Endothelial cell of umbilical vein (primary cell): Measurements from ENCODE around the gene ABCC2. TPM values are rescaled to one million over a fixed set of nuclear protein-coding genes. Genes with fewer than 3 reads are reported as not detected.

ENCODE experiments used
- BruUV-seq: library from RNA; stranded (reverse); fragments of 400-500 nt; replicated peaks from 2 replicates; lab custom pipeline; 2021; lab: Mats Ljungman, UMichigan
- CTCF ChIA-PET: fragments of 300-600, 350-600 bp; sonication (Branson Sonifier 250); formaldehyde crosslinking; loops from one replicate; lab custom pipeline; 2021; ENCODE audit warnings: antibody characterized with exemption, inconsistent platforms; lab: Charles Lee
- POLR2A ChIA-PET: fragments of 300-600, 350-600 bp; sonication (Branson Sonifier 250); formaldehyde crosslinking; loops from one replicate; lab custom pipeline; 2021; ENCODE audit warnings: antibody characterized with exemption, inconsistent platforms; lab: Charles Lee
- DNase-seq: peaks from one replicate; pipeline ENCODE4 v3.0.0-alpha.2; 2011; ENCODE audit warnings: low read depth, low spot score
- FAIRE-seq: peaks from 2 replicates; lab custom pipeline; 2011; peaks lifted over from hg19 to GRCh38; lab: Jason Lieb, UNC
- H2AFZ ChIP-seq: 2 replicates; pipeline ENCODE4 v1.6.0; 2012; ENCODE audit warnings: low read depth, low read length, control low read depth, inconsistent platforms
- H3K27ac ChIP-seq: 2 replicates; pipeline ENCODE4 v1.5.1; 2011; ENCODE audit warnings: low read depth, mild to moderate bottlenecking, control low read depth, low read length, moderate library complexity; ENCODE audit not compliant: insufficient read depth
- H3K27me3 ChIP-seq, 2 experiments: 2 replicates each; pipeline versions ENCODE4 v1.6.0 to v1.6.1; 2011; ENCODE audit warnings: low read length in 2 of 2, mixed read lengths in 1 of 2; ENCODE audit not compliant: control insufficient read depth in 2 of 2, insufficient read depth in 2 of 2
- H3K36me3 ChIP-seq, 2 experiments: 2 replicates in 1 of 2; 3 replicates in 1 of 2; pipeline ENCODE4 v1.5.1; 2011; ENCODE audit warnings: low read length in 2 of 2, mild to moderate bottlenecking in 1 of 2, moderate library complexity in 1 of 2; ENCODE audit not compliant: control insufficient read depth in 2 of 2, insufficient read depth in 2 of 2; ENCODE audit errors: extremely low read depth in 1 of 2
- H3K4me1 ChIP-seq: 3 replicates; pipeline ENCODE4 v1.5.1; 2011; ENCODE audit warnings: mild to moderate bottlenecking, low read length; ENCODE audit not compliant: control insufficient read depth, insufficient read depth; ENCODE audit errors: extremely low read depth
- H3K4me2 ChIP-seq: 2 replicates; pipeline ENCODE4 v1.6.1; 2011; ENCODE audit warnings: low read length, control low read depth, mixed read lengths; ENCODE audit not compliant: insufficient read depth
- H3K4me3 ChIP-seq, 3 experiments: fragments of 200-600 bp in 1 of 3; sonication (generic), shearing (Covaris generic) in 1 of 3; replicated peaks in 1 of 3; 2 replicates each; pipeline ENCODE4 v1.5.1; 2011 to 2016; ENCODE audit warnings: control low read depth in 3 of 3, low read length in 3 of 3, mild to moderate bottlenecking in 2 of 3, inconsistent platforms in 1 of 3, low read depth in 1 of 3, moderate library complexity in 1 of 3; ENCODE audit not compliant: insufficient read depth in 1 of 3
- H3K79me2 ChIP-seq: 2 replicates; pipeline ENCODE4 v1.6.0; 2012; ENCODE audit warnings: low read length, inconsistent platforms; ENCODE audit not compliant: control insufficient read depth, insufficient read depth
- H3K9ac ChIP-seq: replicated peaks from 2 replicates; pipeline ENCODE3; 2011; ENCODE audit warnings: low read length, control low read depth; ENCODE audit not compliant: insufficient read depth; ENCODE audit errors: extremely low read depth
- H3K9me1 ChIP-seq: replicated peaks from 3 replicates; pipeline ENCODE4 v1.6.0; 2011; ENCODE audit warnings: mild to moderate bottlenecking, low read length; ENCODE audit not compliant: control insufficient read depth, insufficient read depth; ENCODE audit errors: extremely low read depth
- H3K9me3 ChIP-seq: replicated peaks from 2 replicates; pipeline ENCODE4 v1.5.1; 2012; ENCODE audit warnings: low read length, inconsistent platforms; ENCODE audit not compliant: control insufficient read depth, insufficient read depth
- H4K20me1 ChIP-seq: replicated peaks from 2 replicates; pipeline ENCODE3; 2011; ENCODE audit warnings: mild to moderate bottlenecking, low read length; ENCODE audit not compliant: control insufficient read depth, insufficient read depth; ENCODE audit errors: extremely low read depth
- GATA2 ChIP-seq: IDR thresholded peaks from 2 replicates; pipeline ENCODE4 v1.7.0; 2011; ENCODE audit warnings: low read depth, mild to moderate bottlenecking, moderate library complexity, mixed read lengths, low read length; ENCODE audit not compliant: insufficient read length, insufficient read depth
- JUN ChIP-seq: IDR thresholded peaks from 2 replicates; pipeline ENCODE4 v1.6.1; 2011; ENCODE audit warnings: borderline replicate concordance, low read depth; ENCODE audit not compliant: insufficient read length, insufficient read depth
- POLR2A ChIP-seq: IDR thresholded peaks from 2 replicates; pipeline ENCODE4 v1.6.1; 2012; ENCODE audit warnings: low read depth, mild to moderate bottlenecking, control low read depth, low read length
- dilution Hi-C: fragments of 300-500 bp; cut with MboI; formaldehyde crosslinking; loops from one replicate; pipeline ENCODE4 v1.15.0; 2019; ENCODE audit warnings: low sequenced_read_pairs; ENCODE audit not compliant: extremely low pct_ligation_motif_present
- intact Hi-C: fragments of 100-400 bp; cut with micrococcal nuclease; formaldehyde crosslinking; loops from one replicate; pipeline ENCODE4 v1.10.0; 2022
- polyA plus RNA-seq, 4 experiments: library from polyadenylated mRNA; depleted of rRNA in 3 of 4; stranded (reverse) in 3 of 4; unstranded in 1 of 4; fragments of >200 nt; gene quantifications; 2 replicates each; pipeline versions ENCODE4 v1.2.1 to v1.2.3, GENCODE V29; 2011 to 2012; ENCODE audit warnings: missing spikeins in 1 of 4
- total RNA-seq: library from RNA; stranded (reverse); gene quantifications from 2 replicates; pipeline ENCODE4 v1.2.3, GENCODE V29; 2021
- TF ChIP-seq, protein P1 (sequence below), 2 donors: IDR thresholded peaks; 1 replicate in 1 of 2; 2 replicates in 1 of 2; pipeline ENCODE4 v1.5.1; 2011; ENCODE audit warnings: low read length in 2 of 2, mild to moderate bottlenecking in 2 of 2, moderate library complexity in 2 of 2, control low read depth in 1 of 2, inconsistent platforms in 1 of 2, low read depth in 1 of 2; ENCODE audit not compliant: insufficient read depth in 1 of 2; ENCODE audit errors: extremely low read depth in 1 of 2

The ABCC2 gene
- total and polyA plus RNA-seq, 2 donors (not counting 3 experiments of a cell fraction or from before 2014, with no cell fraction given): 1.5 to 3.3 TPM

DNA sequence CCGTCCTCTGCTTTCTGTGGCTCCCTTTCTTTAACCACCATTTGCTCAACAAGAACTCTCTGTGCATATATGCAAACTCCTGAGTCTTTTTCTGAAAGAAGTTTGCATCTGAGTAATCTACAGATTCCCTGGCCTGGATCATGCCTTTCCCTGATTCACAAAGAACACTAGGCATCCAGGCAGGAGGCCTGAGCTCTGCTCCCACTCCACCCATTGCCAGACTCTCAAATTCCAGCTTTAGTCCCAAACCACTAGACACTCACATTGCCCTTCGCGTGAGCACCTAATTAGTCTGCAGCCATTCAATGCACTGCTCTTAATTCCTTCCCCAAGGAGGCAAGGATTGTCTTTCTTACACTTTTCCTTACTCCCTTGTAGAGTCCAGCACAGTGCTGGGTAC is 60.9 kb downstream of the ABCC2 start:
- Histone ChIP-seq H3K4me2 (no peak overlapping the region), H3K79me2 (no peaks in the 10 kb centered on the region), H3K9me3 (no peaks in the 10 kb centered on the region), H3K27ac (no peak overlapping the region), H3K4me3 (no peak overlapping the region), H4K20me1 (no peaks in the 10 kb centered on the region), H3K36me3 (no peaks in the 10 kb centered on the region), H2AFZ (peak overlapping the region; percentile 21), H3K9me1 (no peaks in the 10 kb centered on the region), H3K9ac (no peak overlapping the region), H3K4me1 (peaks cover 18% of the 10 kb centered on the region), H3K27me3 (no peaks in the 10 kb centered on the region)
- BruUV-seq: no TSS peak
- ChIA-PET POLR2A (interaction anchor here (0.5 kb wide), 1 partner anchor 200 kb away, joined by 7 read pairs; no protein-coding TSS in a partner anchor), CTCF (interaction anchor here (1.3 kb wide), 1 partner anchor 111 kb away, joined by 6 read pairs; the partner anchor contains the start of genes COX15 and CUTC)
- TF ChIP-seq GATA2: no peak
- TF ChIP-seq JUN: no peak
- TF ChIP-seq, protein P1, sequence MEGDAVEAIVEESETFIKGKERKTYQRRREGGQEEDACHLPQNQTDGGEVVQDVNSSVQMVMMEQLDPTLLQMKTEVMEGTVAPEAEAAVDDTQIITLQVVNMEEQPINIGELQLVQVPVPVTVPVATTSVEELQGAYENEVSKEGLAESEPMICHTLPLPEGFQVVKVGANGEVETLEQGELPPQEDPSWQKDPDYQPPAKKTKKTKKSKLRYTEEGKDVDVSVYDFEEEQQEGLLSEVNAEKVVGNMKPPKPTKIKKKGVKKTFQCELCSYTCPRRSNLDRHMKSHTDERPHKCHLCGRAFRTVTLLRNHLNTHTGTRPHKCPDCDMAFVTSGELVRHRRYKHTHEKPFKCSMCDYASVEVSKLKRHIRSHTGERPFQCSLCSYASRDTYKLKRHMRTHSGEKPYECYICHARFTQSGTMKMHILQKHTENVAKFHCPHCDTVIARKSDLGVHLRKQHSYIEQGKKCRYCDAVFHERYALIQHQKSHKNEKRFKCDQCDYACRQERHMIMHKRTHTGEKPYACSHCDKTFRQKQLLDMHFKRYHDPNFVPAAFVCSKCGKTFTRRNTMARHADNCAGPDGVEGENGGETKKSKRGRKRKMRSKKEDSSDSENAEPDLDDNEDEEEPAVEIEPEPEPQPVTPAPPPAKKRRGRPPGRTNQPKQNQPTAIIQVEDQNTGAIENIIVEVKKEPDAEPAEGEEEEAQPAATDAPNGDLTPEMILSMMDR (IDR thresholded peaks at IDR 0.05; ENCODE audit: extremely low read depth in 1 of 2, insufficient read depth in 1 of 2, low read depth in 1 of 2, low read length in 2 of 2): no peak
- DNase-seq (no peak), FAIRE-seq (no peak)
- dilution Hi-C loops: no loop called here
- intact Hi-C loops: loop anchor here (10.0 kb wide), 1 partner anchor 219 kb away; the partner anchor contains the start of gene SLC25A28

DNA sequence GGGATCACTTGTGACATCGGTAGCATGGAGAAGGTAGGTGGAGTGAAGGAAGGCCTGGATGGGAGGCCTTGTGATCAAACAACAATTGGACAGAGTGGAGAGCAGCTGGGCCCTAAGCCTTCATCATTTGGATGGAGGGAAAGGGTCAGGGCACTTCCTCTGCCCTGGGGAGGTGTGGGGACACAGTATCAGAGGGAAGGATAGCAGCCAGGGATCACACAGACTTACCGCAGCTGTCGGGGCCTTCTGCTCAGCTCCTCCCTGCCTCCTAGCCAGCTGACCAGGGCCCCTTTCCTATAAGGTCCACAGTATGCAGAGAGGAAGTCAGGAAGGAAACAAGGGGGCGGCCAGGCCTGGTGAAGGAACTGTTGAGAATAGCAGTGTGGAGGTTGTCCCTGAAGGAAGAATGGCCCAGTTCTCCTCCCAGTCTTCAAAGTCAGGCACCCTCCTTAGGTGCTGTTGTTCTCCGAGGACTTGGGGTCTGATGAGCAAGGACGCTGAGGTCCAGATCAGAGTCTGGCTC is 62.1 kb downstream of the ABCC2 start:
- peaks cover 18% of the 10 kb centered on the region for H3K4me1 ChIP-seq
- H3K9me1 ChIP-seq: no peaks in the 10 kb centered on the region
- H3K9me3 ChIP-seq: no peaks in the 10 kb centered on the region
- no peaks in the 10 kb centered on the region for H3K27me3 ChIP-seq
- no peak overlapping the region for H3K27ac ChIP-seq
- H3K4me2 ChIP-seq: peak overlapping the region; percentile 50
- DNase-seq: peak; percentile 68
- intact Hi-C loops (loop anchor here (2.0 to 10.0 kb wide), 2 partner anchors 36 to 220 kb away; partner anchors contain the start of gene SLC25A28), dilution Hi-C loops (no loop called here)
- H3K4me3 ChIP-seq: no peak overlapping the region
- no peaks in the 10 kb centered on the region for H3K79me2 ChIP-seq
- no peaks in the 10 kb centered on the region for H3K36me3 ChIP-seq
- BruUV-seq: no TSS peak
- no peak overlapping the region for H3K9ac ChIP-seq
- ChIA-PET CTCF (interaction anchor here (0.7 to 3.6 kb wide), 7 partner anchors 38 to 674 kb away, joined by 3 to 174 read pairs (median 6); partner anchors contain the start of genes COX15, CUTC and DNMBP), POLR2A (no interaction called here)
- no peaks in the 10 kb centered on the region for H4K20me1 ChIP-seq
- peak overlapping the region; percentile 96 for H2AFZ ChIP-seq
- TF ChIP-seq POLR2A: peak; percentile 36
- TF ChIP-seq, protein P1 (IDR thresholded peaks at IDR 0.05; ENCODE audit: extremely low read depth in 1 of 2, insufficient read depth in 1 of 2, low read depth in 1 of 2, low read length in 2 of 2): no peak
- FAIRE-seq: peak; percentile 73
